Endothelial cell of umbilical vein (primary cell): ENCODE measurements around the gene CHST12. TPM values are rescaled to one million over a fixed set of nuclear protein-coding genes. Genes with fewer than 3 reads are reported as not detected.

ENCODE experiments used
- BruUV-seq: library from RNA; stranded (reverse); fragments of 400-500 nt; replicated peaks from 2 replicates; lab custom pipeline; 2021; lab: Mats Ljungman, UMichigan
- CTCF ChIA-PET: fragments of 300-600, 350-600 bp; sonication (Branson Sonifier 250); formaldehyde crosslinking; loops from one replicate; lab custom pipeline; 2021; ENCODE audit warnings: antibody characterized with exemption, inconsistent platforms; lab: Charles Lee
- POLR2A ChIA-PET: fragments of 300-600, 350-600 bp; sonication (Branson Sonifier 250); formaldehyde crosslinking; loops from one replicate; lab custom pipeline; 2021; ENCODE audit warnings: antibody characterized with exemption, inconsistent platforms; lab: Charles Lee
- DNase-seq: peaks from one replicate; pipeline ENCODE4 v3.0.0-alpha.2; 2011; ENCODE audit warnings: low read depth, low spot score
- FAIRE-seq: peaks from 2 replicates; lab custom pipeline; 2011; peaks lifted over from hg19 to GRCh38; lab: Jason Lieb, UNC
- H2AFZ ChIP-seq: 2 replicates; pipeline ENCODE4 v1.6.0; 2012; ENCODE audit warnings: low read depth, low read length, control low read depth, inconsistent platforms
- H3K27ac ChIP-seq: 2 replicates; pipeline ENCODE4 v1.5.1; 2011; ENCODE audit warnings: low read depth, mild to moderate bottlenecking, control low read depth, low read length, moderate library complexity; ENCODE audit not compliant: insufficient read depth
- H3K27me3 ChIP-seq, 2 experiments: 2 replicates each; pipeline versions ENCODE4 v1.6.0 to v1.6.1; 2011; ENCODE audit warnings: low read length in 2 of 2, mixed read lengths in 1 of 2; ENCODE audit not compliant: control insufficient read depth in 2 of 2, insufficient read depth in 2 of 2
- H3K36me3 ChIP-seq, 2 experiments: 2 replicates in 1 of 2; 3 replicates in 1 of 2; pipeline ENCODE4 v1.5.1; 2011; ENCODE audit warnings: low read length in 2 of 2, mild to moderate bottlenecking in 1 of 2, moderate library complexity in 1 of 2; ENCODE audit not compliant: control insufficient read depth in 2 of 2, insufficient read depth in 2 of 2; ENCODE audit errors: extremely low read depth in 1 of 2
- H3K4me1 ChIP-seq: 3 replicates; pipeline ENCODE4 v1.5.1; 2011; ENCODE audit warnings: mild to moderate bottlenecking, low read length; ENCODE audit not compliant: control insufficient read depth, insufficient read depth; ENCODE audit errors: extremely low read depth
- H3K4me2 ChIP-seq: 2 replicates; pipeline ENCODE4 v1.6.1; 2011; ENCODE audit warnings: low read length, control low read depth, mixed read lengths; ENCODE audit not compliant: insufficient read depth
- H3K4me3 ChIP-seq, 3 experiments: fragments of 200-600 bp in 1 of 3; sonication (generic), shearing (Covaris generic) in 1 of 3; replicated peaks in 1 of 3; 2 replicates each; pipeline ENCODE4 v1.5.1; 2011 to 2016; ENCODE audit warnings: control low read depth in 3 of 3, low read length in 3 of 3, mild to moderate bottlenecking in 2 of 3, inconsistent platforms in 1 of 3, low read depth in 1 of 3, moderate library complexity in 1 of 3; ENCODE audit not compliant: insufficient read depth in 1 of 3
- H3K79me2 ChIP-seq: 2 replicates; pipeline ENCODE4 v1.6.0; 2012; ENCODE audit warnings: low read length, inconsistent platforms; ENCODE audit not compliant: control insufficient read depth, insufficient read depth
- H3K9ac ChIP-seq: replicated peaks from 2 replicates; pipeline ENCODE3; 2011; ENCODE audit warnings: low read length, control low read depth; ENCODE audit not compliant: insufficient read depth; ENCODE audit errors: extremely low read depth
- H3K9me1 ChIP-seq: replicated peaks from 3 replicates; pipeline ENCODE4 v1.6.0; 2011; ENCODE audit warnings: mild to moderate bottlenecking, low read length; ENCODE audit not compliant: control insufficient read depth, insufficient read depth; ENCODE audit errors: extremely low read depth
- H3K9me3 ChIP-seq: replicated peaks from 2 replicates; pipeline ENCODE4 v1.5.1; 2012; ENCODE audit warnings: low read length, inconsistent platforms; ENCODE audit not compliant: control insufficient read depth, insufficient read depth
- H4K20me1 ChIP-seq: replicated peaks from 2 replicates; pipeline ENCODE3; 2011; ENCODE audit warnings: mild to moderate bottlenecking, low read length; ENCODE audit not compliant: control insufficient read depth, insufficient read depth; ENCODE audit errors: extremely low read depth
- CTCF ChIP-seq, 2 donors: IDR thresholded peaks; 1 replicate in 1 of 2; 2 replicates in 1 of 2; pipeline ENCODE4 v1.5.1; 2011; ENCODE audit warnings: low read length in 2 of 2, mild to moderate bottlenecking in 2 of 2, moderate library complexity in 2 of 2, control low read depth in 1 of 2, inconsistent platforms in 1 of 2, low read depth in 1 of 2; ENCODE audit not compliant: insufficient read depth in 1 of 2; ENCODE audit errors: extremely low read depth in 1 of 2
- EZH2 ChIP-seq: IDR thresholded peaks from 2 replicates; pipeline ENCODE4 v1.6.1; 2012; ENCODE audit warnings: borderline replicate concordance, low read depth, mild to moderate bottlenecking, moderate library complexity, low read length, inconsistent platforms; ENCODE audit not compliant: severe bottlenecking
- FOS ChIP-seq: IDR thresholded peaks from 2 replicates; pipeline ENCODE4 v1.6.1; 2011; ENCODE audit warnings: mild to moderate bottlenecking, low read length, moderate library complexity, borderline replicate concordance; ENCODE audit not compliant: insufficient read depth
- GATA2 ChIP-seq: IDR thresholded peaks from 2 replicates; pipeline ENCODE4 v1.7.0; 2011; ENCODE audit warnings: low read depth, mild to moderate bottlenecking, moderate library complexity, mixed read lengths, low read length; ENCODE audit not compliant: insufficient read length, insufficient read depth
- JUN ChIP-seq: IDR thresholded peaks from 2 replicates; pipeline ENCODE4 v1.6.1; 2011; ENCODE audit warnings: borderline replicate concordance, low read depth; ENCODE audit not compliant: insufficient read length, insufficient read depth
- MYC ChIP-seq: IDR thresholded peaks from one replicate; pipeline ENCODE4 v1.6.1; 2011; ENCODE audit warnings: mild to moderate bottlenecking, low read depth, low read length
- POLR2A ChIP-seq: IDR thresholded peaks from 2 replicates; pipeline ENCODE4 v1.6.1; 2012; ENCODE audit warnings: low read depth, mild to moderate bottlenecking, control low read depth, low read length
- POLR2AphosphoS5 ChIP-seq: IDR thresholded peaks from 2 replicates; pipeline ENCODE4 v1.6.1; 2012; ENCODE audit warnings: low read depth, mild to moderate bottlenecking, control low read depth, low read length, moderate library complexity; ENCODE audit not compliant: insufficient read depth
- dilution Hi-C: fragments of 300-500 bp; cut with MboI; formaldehyde crosslinking; loops from one replicate; pipeline ENCODE4 v1.15.0; 2019; ENCODE audit warnings: low sequenced_read_pairs; ENCODE audit not compliant: extremely low pct_ligation_motif_present
- intact Hi-C: fragments of 100-400 bp; cut with micrococcal nuclease; formaldehyde crosslinking; loops from one replicate; pipeline ENCODE4 v1.10.0; 2022
- polyA plus RNA-seq, 4 experiments: library from polyadenylated mRNA; depleted of rRNA in 3 of 4; stranded (reverse) in 3 of 4; unstranded in 1 of 4; fragments of >200 nt; gene quantifications; 2 replicates each; pipeline versions ENCODE4 v1.2.1 to v1.2.3, GENCODE V29; 2011 to 2012; ENCODE audit warnings: missing spikeins in 1 of 4
- total RNA-seq: library from RNA; stranded (reverse); gene quantifications from 2 replicates; pipeline ENCODE4 v1.2.3, GENCODE V29; 2021
- TF ChIP-seq, protein P1 (sequence below): IDR thresholded peaks from 2 replicates; pipeline ENCODE4 v1.6.1; 2011; ENCODE audit not compliant: insufficient read depth, insufficient read length

The CHST12 gene
- total and polyA plus RNA-seq, 2 donors (not counting 3 experiments of a cell fraction or from before 2014, with no cell fraction given) = 30.2 to 52.6 TPM

GRCh38 chr7:2398506-2398905 is 4.9 kb upstream of the CHST12 start:
- intact Hi-C loops (no loop called here), dilution Hi-C loops (no loop called here)
- DNase-seq (no peak), FAIRE-seq (no peak)
- H4K20me1 ChIP-seq = no peaks in the 10 kb centered on the region
- H3K27ac ChIP-seq = no peak overlapping the region
- no peak overlapping the region for H2AFZ ChIP-seq
- no peak overlapping the region for H3K4me3 ChIP-seq
- ChIA-PET CTCF (interaction anchor here (1.5 kb wide), 1 partner anchor 51 kb away, joined by 4 read pairs; no protein-coding TSS in a partner anchor), POLR2A (interaction anchor here (1.1 kb wide), 1 partner anchor 14 kb away, joined by 3 read pairs; no protein-coding TSS in a partner anchor)
- H3K4me1 ChIP-seq = peaks cover 14% of the 10 kb centered on the region
- no peak overlapping the region for H3K9ac ChIP-seq
- H3K27me3 ChIP-seq = no peaks in the 10 kb centered on the region
- no peak overlapping the region for H3K4me2 ChIP-seq
- H3K9me3 ChIP-seq = no peaks in the 10 kb centered on the region
- no peaks in the 10 kb centered on the region for H3K79me2 ChIP-seq
- BruUV-seq = no TSS peak
- no peaks in the 10 kb centered on the region for H3K9me1 ChIP-seq
- H3K36me3 ChIP-seq = no peaks in the 10 kb centered on the region
- TF ChIP-seq, protein P1, sequence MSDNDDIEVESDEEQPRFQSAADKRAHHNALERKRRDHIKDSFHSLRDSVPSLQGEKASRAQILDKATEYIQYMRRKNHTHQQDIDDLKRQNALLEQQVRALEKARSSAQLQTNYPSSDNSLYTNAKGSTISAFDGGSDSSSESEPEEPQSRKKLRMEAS = no peak
- TF ChIP-seq CTCF (IDR thresholded peaks at IDR 0.05; ENCODE audit: extremely low read depth in 1 of 2, insufficient read depth in 1 of 2, low read depth in 1 of 2, low read length in 2 of 2) (no peak), EZH2 (no peak), POLR2AphosphoS5 (no peak), FOS (no peak), GATA2 (no peak), POLR2A (no peak), JUN (no peak), MYC (no peak)
